Measurements from ENCODE around the gene HCN3.

- TF ChIP-seq, protein P1, sequence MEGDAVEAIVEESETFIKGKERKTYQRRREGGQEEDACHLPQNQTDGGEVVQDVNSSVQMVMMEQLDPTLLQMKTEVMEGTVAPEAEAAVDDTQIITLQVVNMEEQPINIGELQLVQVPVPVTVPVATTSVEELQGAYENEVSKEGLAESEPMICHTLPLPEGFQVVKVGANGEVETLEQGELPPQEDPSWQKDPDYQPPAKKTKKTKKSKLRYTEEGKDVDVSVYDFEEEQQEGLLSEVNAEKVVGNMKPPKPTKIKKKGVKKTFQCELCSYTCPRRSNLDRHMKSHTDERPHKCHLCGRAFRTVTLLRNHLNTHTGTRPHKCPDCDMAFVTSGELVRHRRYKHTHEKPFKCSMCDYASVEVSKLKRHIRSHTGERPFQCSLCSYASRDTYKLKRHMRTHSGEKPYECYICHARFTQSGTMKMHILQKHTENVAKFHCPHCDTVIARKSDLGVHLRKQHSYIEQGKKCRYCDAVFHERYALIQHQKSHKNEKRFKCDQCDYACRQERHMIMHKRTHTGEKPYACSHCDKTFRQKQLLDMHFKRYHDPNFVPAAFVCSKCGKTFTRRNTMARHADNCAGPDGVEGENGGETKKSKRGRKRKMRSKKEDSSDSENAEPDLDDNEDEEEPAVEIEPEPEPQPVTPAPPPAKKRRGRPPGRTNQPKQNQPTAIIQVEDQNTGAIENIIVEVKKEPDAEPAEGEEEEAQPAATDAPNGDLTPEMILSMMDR (IDR thresholded peaks at IDR 0.05) = no peak
- TF ChIP-seq POLR2AphosphoS5 (IDR thresholded peaks at IDR 0.05; ENCODE audit: low read depth, low read length) (no peak), EP300 (IDR thresholded peaks at IDR 0.05; ENCODE audit: borderline replicate concordance in 1 of 2, low read depth in 1 of 2, low read length in 1 of 2) (no peak)
- TF ChIP-seq, protein P2, sequence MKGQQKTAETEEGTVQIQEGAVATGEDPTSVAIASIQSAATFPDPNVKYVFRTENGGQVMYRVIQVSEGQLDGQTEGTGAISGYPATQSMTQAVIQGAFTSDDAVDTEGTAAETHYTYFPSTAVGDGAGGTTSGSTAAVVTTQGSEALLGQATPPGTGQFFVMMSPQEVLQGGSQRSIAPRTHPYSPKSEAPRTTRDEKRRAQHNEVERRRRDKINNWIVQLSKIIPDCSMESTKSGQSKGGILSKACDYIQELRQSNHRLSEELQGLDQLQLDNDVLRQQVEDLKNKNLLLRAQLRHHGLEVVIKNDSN (IDR thresholded peaks at IDR 0.05; ENCODE audit: borderline replicate concordance, low read depth) = no peak
Observed at GRCh38 chr1:155254714-155255242, 22.5 kb upstream of the HCN3 start.
